GM12874 (cell line): Measurements from ENCODE around the gene MAPK8IP2.

ENCODE experiments used
- CTCF ChIP-seq: IDR thresholded peaks from 2 replicates; pipeline ENCODE4 v1.5.1; 2011; ENCODE audit warnings: low read depth, mild to moderate bottlenecking, control low read depth, low read length, moderate library complexity; ENCODE audit not compliant: insufficient read depth

MAPK8IP2 gene

GRCh38 chr22:50576806-50577696 is 23.5 kb upstream of the MAPK8IP2 start:
- no peak for TF ChIP-seq CTCF

- TF ChIP-seq CTCF: no peak
Measured at GRCh38 chr22:50577697-50577986, 23.0 kb upstream of the MAPK8IP2 start.

- TF ChIP-seq CTCF: no peak
Measured at GRCh38 chr22:50577987-50578775, 22.4 kb upstream of the MAPK8IP2 start, which contains the start of gene CPT1B. Gene CPT1B (minus strand): TSS chr22:50578427. CDS start chr22:50577915, 512 bp downstream.

GRCh38 chr22:50578776-50579310 is 21.8 kb upstream of the MAPK8IP2 start:
- no peak for TF ChIP-seq CTCF

- no peak for TF ChIP-seq CTCF
Measured at GRCh38 chr22:50579752-50580151, 20.8 kb upstream of the MAPK8IP2 start.

GRCh38 chr22:50581031-50581949 is 19.3 kb upstream of the MAPK8IP2 start:
- no peak for TF ChIP-seq CTCF

- TF ChIP-seq CTCF: no peak
Measured at GRCh38 chr22:50581950-50582492, 18.6 kb upstream of the MAPK8IP2 start.
